Immature natural killer cell (primary cell): ENCODE data around the gene RAB6C. TPM values are rescaled to one million over a fixed set of nuclear protein-coding genes. Genes with fewer than 3 reads are reported as not detected.
"Not testable (repeated sequence)": the region's sequence is repeated elsewhere in the genome, so short reads cannot be mapped to it uniquely, and the experiment has no call there.

Experiments used
- DNase-seq, 3 donors: peaks; one replicate each; pipeline ENCODE4 v3.0.0; 2022; ENCODE audit warnings: mixed read lengths in 1 of 3
- H3K27ac Mint-ChIP-seq, 6 donors: one replicate each; pipeline ENCODE4 v1.8.0; 2020; ENCODE audit warnings: mixed read lengths in 6 of 6, mild to moderate bottlenecking in 5 of 6, inconsistent platforms in 4 of 6, moderate library complexity in 3 of 6
- H3K27me3 Mint-ChIP-seq, 3 donors: one replicate each; pipeline ENCODE4 v1.8.0; 2020 to 2021; ENCODE audit warnings: low read depth in 3 of 3, mild to moderate bottlenecking in 3 of 3, mixed read lengths in 3 of 3, moderate library complexity in 3 of 3, inconsistent platforms in 1 of 3
- H3K36me3 Mint-ChIP-seq, 3 donors: one replicate each; pipeline ENCODE4 v1.8.0; 2020; ENCODE audit warnings: mixed read lengths in 3 of 3, inconsistent platforms in 2 of 3, mild to moderate bottlenecking in 2 of 3
- H3K4me1 Mint-ChIP-seq, 2 donors: one replicate each; pipeline ENCODE4 v1.8.0; 2020; ENCODE audit warnings: inconsistent platforms in 2 of 2, mild to moderate bottlenecking in 2 of 2, mixed read lengths in 2 of 2, moderate library complexity in 1 of 2
- H3K4me3 Mint-ChIP-seq, 5 donors: one replicate each; pipeline ENCODE4 v1.8.0; 2020; ENCODE audit warnings: mild to moderate bottlenecking in 5 of 5, mixed read lengths in 5 of 5, inconsistent platforms in 3 of 5, moderate library complexity in 3 of 5
- H3K9me3 Mint-ChIP-seq, 6 donors: one replicate each; pipeline ENCODE4 v1.8.0; 2020; ENCODE audit warnings: mild to moderate bottlenecking in 6 of 6, mixed read lengths in 6 of 6, inconsistent platforms in 4 of 6, moderate library complexity in 3 of 6
- polyA plus RNA-seq, 3 donors: library from polyadenylated mRNA; unstranded; fragments of 300-500 nt; fragmentation: Illumina TruSeq; gene quantifications; one replicate each; pipeline ENCODE4 v1.2.3, GENCODE V29; 2021

RAB6C gene
- polyA plus RNA-seq, 3 donors from 2014 or later, result not detected

GRCh38 chr2:130025931-130026330, 46.5 kb downstream of the RAB6C start:
- not testable (repeated sequence) for H3K27me3 Mint-ChIP-seq, H3K36me3 Mint-ChIP-seq, H3K4me3 Mint-ChIP-seq, DNase-seq, H3K4me1 Mint-ChIP-seq, H3K9me3 Mint-ChIP-seq, H3K27ac Mint-ChIP-seq

Other genes with a start within 250 kb of the RAB6C start
- gene POTEF, start 149.6 kb downstream of the RAB6C start, polyA plus RNA-seq, result not detected
- gene CCDC74B, start 165.4 kb downstream of the RAB6C start, polyA plus RNA-seq, result under 1 TPM in 1 of 3 donors, not detected in 2; 0.36 TPM
- 10 to 100 TPM; 15.6 to 39.6 (median 21.2) TPM for gene SMPD4, start 201.9 kb downstream of the RAB6C start, polyA plus RNA-seq
- 100 to 1,000 TPM; 183 to 199 (median 189) TPM for gene MZT2B, start 202.6 kb downstream of the RAB6C start, polyA plus RNA-seq
- not detected for gene TUBA3E, start 218.8 kb downstream of the RAB6C start, polyA plus RNA-seq